Keratinocyte (primary cell): ENCODE measurements around the gene FAM13A. TPM values are rescaled to one million over a fixed set of nuclear protein-coding genes. Genes with fewer than 3 reads are reported as not detected.

Experiments
- DNase-seq: peaks from one replicate; pipeline ENCODE4 v3.0.0-alpha.2; 2011; ENCODE audit warnings: low read depth, missing footprints, low spot score
- FAIRE-seq: peaks from 2 replicates; lab custom pipeline; 2011; peaks lifted over from hg19 to GRCh38; lab: Jason Lieb, UNC
- H2AFZ ChIP-seq: 2 replicates; pipeline ENCODE4 v1.6.0; 2012; ENCODE audit warnings: low read length, control low read depth, inconsistent platforms; ENCODE audit not compliant: control insufficient read depth
- H3K27ac ChIP-seq: 2 replicates; pipeline ENCODE4 v1.5.1; 2011; ENCODE audit warnings: low read length; ENCODE audit not compliant: control insufficient read depth, insufficient read depth
- H3K27me3 ChIP-seq: 3 replicates; pipeline ENCODE4 v1.6.0; 2011; ENCODE audit warnings: low read length; ENCODE audit not compliant: control insufficient read depth, insufficient read depth; ENCODE audit errors: extremely low read depth
- H3K36me3 ChIP-seq, 2 experiments: 2 replicates in 1 of 2; 3 replicates in 1 of 2; pipeline ENCODE4 v1.5.1; 2011; ENCODE audit warnings: low read length in 2 of 2, mild to moderate bottlenecking in 1 of 2; ENCODE audit not compliant: control insufficient read depth in 2 of 2, insufficient read depth in 2 of 2; ENCODE audit errors: extremely low read depth in 1 of 2
- H3K4me1 ChIP-seq: 3 replicates; pipeline ENCODE4 v1.5.1; 2011; ENCODE audit warnings: low read length; ENCODE audit not compliant: control insufficient read depth, insufficient read depth; ENCODE audit errors: extremely low read depth
- H3K4me2 ChIP-seq: 3 replicates; pipeline ENCODE4 v1.6.0; 2011; ENCODE audit warnings: low read depth, low read length; ENCODE audit not compliant: control insufficient read depth, insufficient read depth; ENCODE audit errors: extremely low read depth
- H3K4me3 ChIP-seq, 3 experiments: fragments of 200-600 bp in 1 of 3; sonication (generic) in 1 of 3; 2 replicates in 2 of 3; 3 replicates in 1 of 3; pipeline ENCODE4 v1.5.1; 2011 to 2016; ENCODE audit warnings: low read length in 3 of 3, mild to moderate bottlenecking in 3 of 3, control low read depth in 2 of 3, inconsistent platforms in 1 of 3, low read depth in 1 of 3, mixed read lengths in 1 of 3, mixed run types in 1 of 3, moderate library complexity in 1 of 3; ENCODE audit not compliant: control insufficient read depth in 2 of 3, insufficient read depth in 2 of 3; ENCODE audit errors: extremely low read depth in 1 of 3
- H3K79me2 ChIP-seq: 2 replicates; pipeline ENCODE4 v1.6.0; 2012; ENCODE audit warnings: low read length; ENCODE audit not compliant: control insufficient read depth, insufficient read depth
- H3K9ac ChIP-seq: 3 replicates; pipeline ENCODE4 v1.6.0; 2011; ENCODE audit warnings: low read length; ENCODE audit not compliant: control insufficient read depth, insufficient read depth; ENCODE audit errors: extremely low read depth
- H3K9me1 ChIP-seq: 3 replicates; pipeline ENCODE4 v1.6.0; 2011; ENCODE audit warnings: low read length; ENCODE audit not compliant: control insufficient read depth, insufficient read depth; ENCODE audit errors: extremely low read depth
- H3K9me3 ChIP-seq: 2 replicates; pipeline ENCODE4 v1.5.1; 2012; ENCODE audit warnings: low read depth, low read length; ENCODE audit not compliant: control insufficient read depth
- H4K20me1 ChIP-seq: 3 replicates; pipeline ENCODE4 v1.6.0; 2011; ENCODE audit warnings: low read length; ENCODE audit not compliant: control insufficient read depth, insufficient read depth; ENCODE audit errors: extremely low read depth
- CTCF ChIP-seq, 3 experiments: IDR thresholded peaks in 1 of 3; conservative IDR thresholded peaks in 1 of 3; optimal IDR thresholded peaks in 1 of 3; 2 replicates in 2 of 3; 3 replicates in 1 of 3; pipeline versions ENCODE3 to v1.5.1; 2011; ENCODE audit warnings: low read length in 3 of 3, mild to moderate bottlenecking in 3 of 3, moderate library complexity in 2 of 3, control low read depth in 1 of 3, inconsistent platforms in 1 of 3; ENCODE audit not compliant: insufficient read depth in 2 of 3; ENCODE audit errors: extremely low read depth in 1 of 3
- EZH2 ChIP-seq: IDR thresholded peaks from one replicate; pipeline ENCODE4 v1.6.1; 2012; ENCODE audit warnings: inconsistent platforms, mild to moderate bottlenecking, low read length, moderate library complexity
- dilution Hi-C: fragments of 300-500 bp; cut with MboI; formaldehyde crosslinking; loops from one replicate; pipeline ENCODE4 v1.7.0; 2020; ENCODE audit warnings: low sequenced_read_pairs; ENCODE audit not compliant: extremely low pct_ligation_motif_present
- polyA plus RNA-seq, 5 experiments: library from polyadenylated mRNA; depleted of rRNA in 3 of 5; stranded (reverse) in 3 of 5; stranded (forward) in 1 of 5; unstranded in 1 of 5; fragments of >200 nt; gene quantifications; 1 replicate in 1 of 5; 2 replicates in 3 of 5; 3 replicates in 1 of 5; pipeline versions ENCODE4 v1.2.1 to v1.2.3, GENCODE V29; 2011 to 2012; ENCODE audit warnings: missing spikeins in 2 of 5, low read depth in 1 of 5, low replicate concordance in 1 of 5

The FAM13A gene
- polyA plus RNA-seq, 1 donor (not counting 4 experiments of a cell fraction or from before 2014, with no cell fraction given), result 6.0 TPM

- Histone ChIP-seq H3K27ac (no peak overlapping the region), H3K9ac (no peak overlapping the region), H3K9me3 (no peaks in the 10 kb centered on the region), H3K27me3 (no peaks in the 10 kb centered on the region), H3K4me1 (peaks cover 3% of the 10 kb centered on the region), H3K4me3 (no peak overlapping the region), H3K9me1 (no peaks in the 10 kb centered on the region), H2AFZ (no peak overlapping the region), H3K36me3 (no peaks in the 10 kb centered on the region), H3K4me2 (no peak overlapping the region), H3K79me2 (no peaks in the 10 kb centered on the region), H4K20me1 (no peaks in the 10 kb centered on the region)
- TF ChIP-seq CTCF (optimal IDR thresholded peaks at IDR 0.05 in 1 of 3, IDR thresholded peaks at IDR 0.05 in 1 of 3, conservative IDR thresholded peaks at IDR 0.05 in 1 of 3; ENCODE audit: extremely low read depth in 1 of 3, insufficient read depth in 2 of 3, low read length in 3 of 3) (peak; percentile 75 to 80 (median 77)), EZH2 (no peak)
- FAIRE-seq, result peak; percentile 84
- dilution Hi-C loops, result no loop called here
- DNase-seq, result no peak
These were observed 238.1 kb downstream of the FAM13A start for GRCh38 chr4:88818631-88819470.

GRCh38 chr4:88817740-88818139, 239.2 kb downstream of the FAM13A start:
- no peaks in the 10 kb centered on the region for H3K27me3 ChIP-seq

More at GRCh38 chr4:88817740-88818139, 239.2 kb downstream of the FAM13A start:
- Histone ChIP-seq H3K4me2 (no peak overlapping the region), H3K9me1 (no peaks in the 10 kb centered on the region), H3K9ac (no peak overlapping the region), H3K36me3 (no peaks in the 10 kb centered on the region), H3K79me2 (no peaks in the 10 kb centered on the region), H3K4me3 (no peak overlapping the region), H3K4me1 (peaks cover under 1% of the 10 kb centered on the region), H3K9me3 (no peaks in the 10 kb centered on the region), H2AFZ (no peak overlapping the region), H4K20me1 (no peaks in the 10 kb centered on the region), H3K27ac (no peak overlapping the region)
- TF ChIP-seq EZH2 (no peak), CTCF (optimal IDR thresholded peaks at IDR 0.05 in 1 of 3, IDR thresholded peaks at IDR 0.05 in 1 of 3, conservative IDR thresholded peaks at IDR 0.05 in 1 of 3; ENCODE audit: extremely low read depth in 1 of 3, insufficient read depth in 2 of 3, low read length in 3 of 3) (no peak)
- FAIRE-seq (no peak), DNase-seq (no peak)
- dilution Hi-C loops, result no loop called here
